HepG2 (cell line): Measurements from ENCODE around the gene MAB21L1. TPM values are rescaled to one million over a fixed set of nuclear protein-coding genes. Genes with fewer than 3 reads are reported as not detected.

Experiments
- ATAC-seq: fragments of 200-7000 bp; cut with Tn5 transposase; 3 replicates; pipeline ENCODE4 v1.9.1; 2020; ENCODE audit warnings: mild to moderate bottlenecking, moderate library complexity
- BruUV-seq: library from RNA; stranded (reverse); fragments of 400-500 nt; replicated peaks from 2 replicates; lab custom pipeline; 2021; lab: Mats Ljungman, UMichigan
- CTCF ChIA-PET: fragments of 300-600 bp; formaldehyde crosslinking; extraction: SDS; loops from one replicate; lab custom pipeline; 2021; ENCODE audit warnings: low total read pairs, inconsistent platforms, low intra/inter-chr PET ratio; lab: Yijun Ruan, JAX
- POLR2A ChIA-PET: fragments of 350-600 bp; sonication (Branson Sonifier 250); formaldehyde crosslinking; loops from one replicate; lab custom pipeline; 2020; ENCODE audit warnings: antibody characterized with exemption, inconsistent platforms; lab: Yijun Ruan, JAX
- DNase-seq: peaks from one replicate; pipeline ENCODE4 v3.0.0-alpha.2; 2015; ENCODE audit warnings: low spot score
- FAIRE-seq: peaks from 3 replicates; lab custom pipeline; 2011; peaks lifted over from hg19 to GRCh38; lab: Jason Lieb, UNC
- H2AFZ ChIP-seq: one replicate; pipeline ENCODE4 v1.6.1; 2011; ENCODE audit warnings: low read length, inconsistent platforms
- H3K27ac ChIP-seq: fragments of 300-600 bp; 3 replicates; pipeline ENCODE4 v1.8.0; 2011; ENCODE audit warnings: mixed run types, mild to moderate bottlenecking, mixed read lengths, low read length, inconsistent platforms; ENCODE audit not compliant: insufficient read depth; ENCODE audit errors: extremely low read length
- H3K27me3 ChIP-seq, 2 experiments: fragments of 200-600 bp in 1 of 2; 2 replicates in 1 of 2; 3 replicates in 1 of 2; pipeline versions ENCODE4 v1.6.0 to v1.8.0; 2011; ENCODE audit warnings: low read length in 2 of 2, mild to moderate bottlenecking in 2 of 2, moderate library complexity in 2 of 2, inconsistent platforms in 1 of 2; ENCODE audit not compliant: insufficient read depth in 2 of 2, control insufficient read depth in 1 of 2
- H3K36me3 ChIP-seq, 2 experiments: fragments of 200-600 bp in 1 of 2; replicated peaks in 1 of 2; 2 replicates in 1 of 2; 3 replicates in 1 of 2; pipeline versions ENCODE4 v1.5.1 to v1.8.0; 2011; ENCODE audit warnings: low read length in 2 of 2, inconsistent platforms in 1 of 2; ENCODE audit not compliant: insufficient read depth in 2 of 2, control insufficient read depth in 1 of 2
- H3K4me1 ChIP-seq: 2 replicates; pipeline ENCODE4 v1.5.1; 2012; ENCODE audit warnings: low read length, inconsistent platforms; ENCODE audit not compliant: insufficient read depth
- H3K4me2 ChIP-seq: 2 replicates; pipeline ENCODE4 v1.6.0; 2011; ENCODE audit warnings: low read depth, low read length, inconsistent platforms
- H3K4me3 ChIP-seq, 3 experiments: fragments of 200-600 bp in 1 of 3; sonication (generic), shearing (Covaris generic) in 1 of 3; replicated peaks in 1 of 3; 2 replicates each; pipeline ENCODE4 v1.5.1; 2011 to 2016; ENCODE audit warnings: low read length in 3 of 3, inconsistent platforms in 2 of 3, low read depth in 2 of 3, mild to moderate bottlenecking in 2 of 3, control low read depth in 1 of 3, mixed read lengths in 1 of 3; ENCODE audit not compliant: insufficient read depth in 1 of 3
- H3K79me2 ChIP-seq: one replicate; pipeline ENCODE4 v1.6.1; 2011; ENCODE audit warnings: low read length, inconsistent platforms; ENCODE audit not compliant: insufficient read depth
- H3K9ac ChIP-seq: 2 replicates; pipeline ENCODE4 v1.6.0; 2011; ENCODE audit warnings: mild to moderate bottlenecking, low read depth, low read length, inconsistent platforms; ENCODE audit not compliant: insufficient read depth
- H3K9me3 ChIP-seq: 2 replicates; pipeline ENCODE4 v1.5.1; 2012; ENCODE audit warnings: mild to moderate bottlenecking, low read length
- H4K20me1 ChIP-seq: 2 replicates; pipeline ENCODE4 v1.6.0; 2011; ENCODE audit warnings: inconsistent platforms, mild to moderate bottlenecking, low read length, moderate library complexity; ENCODE audit not compliant: insufficient read depth
- AGO1 ChIP-seq: fragments of 200-400 bp; formaldehyde crosslinking; IDR thresholded peaks from 2 replicates; pipeline ENCODE4 v1.6.1; 2017; ENCODE audit warnings: mild to moderate bottlenecking, low read depth, low read length, moderate library complexity; ENCODE audit not compliant: poor library complexity, severe bottlenecking
- AHR ChIP-seq: IDR thresholded peaks from 2 replicates; pipeline ENCODE4 v1.6.1; 2018; ENCODE audit warnings: missing genetic modification reagents, missing compliant biosample characterization
- ATF2 ChIP-seq: sonication (generic); formaldehyde crosslinking; IDR thresholded peaks from 2 replicates; pipeline ENCODE4 v1.4.0; 2020; ENCODE audit warnings: missing genetic modification reagents
- CEBPB ChIP-seq: IDR thresholded peaks from 2 replicates; pipeline ENCODE4 v1.6.1; 2011; ENCODE audit warnings: low read depth, low read length, improper control_type of control experiment, borderline replicate concordance
- FIP1L1 ChIP-seq: fragments of 200-400 bp; formaldehyde crosslinking; IDR thresholded peaks from 2 replicates; pipeline ENCODE4 v1.6.1; 2018; ENCODE audit warnings: low read depth, mild to moderate bottlenecking, low read length, moderate library complexity, borderline replicate concordance; ENCODE audit not compliant: insufficient read depth
- IRX3 ChIP-seq: sonication (generic); formaldehyde crosslinking; IDR thresholded peaks from 2 replicates; pipeline ENCODE4 v1.8.1; 2023; ENCODE audit warnings: mild to moderate bottlenecking, low read depth, missing genetic modification reagents, borderline replicate concordance
- KLF16 ChIP-seq, 2 experiments: sonication (generic) in 1 of 2; formaldehyde crosslinking in 1 of 2; IDR thresholded peaks; 2 replicates each; pipeline versions ENCODE4 v1.6.1 to v1.8.0; 2016 to 2023; ENCODE audit warnings: missing genetic modification reagents in 2 of 2, missing compliant biosample characterization in 1 of 2
- MED8 ChIP-seq: sonication (generic); formaldehyde crosslinking; IDR thresholded peaks from 2 replicates; pipeline ENCODE4 v1.8.1; 2023; ENCODE audit warnings: mild to moderate bottlenecking, missing genetic modification reagents; ENCODE audit not compliant: insufficient replicate concordance
- POGK ChIP-seq: sonication (generic); formaldehyde crosslinking; conservative IDR thresholded peaks from 2 replicates; pipeline ENCODE4 v1.8.0; 2022; ENCODE audit warnings: mild to moderate bottlenecking, moderate library complexity, missing genetic modification reagents
- TARDBP ChIP-seq: sonication (generic); formaldehyde crosslinking; IDR thresholded peaks from 2 replicates; pipeline ENCODE4 v1.8.0; 2022; ENCODE audit warnings: mild to moderate bottlenecking, missing genetic modification reagents
- WGBS: methylation state at CpG from one replicate; pipeline ENCODE4 v1.1.6; 2017; ENCODE audit warnings: low lambda C conversion rate; 5-methylcytosine and 5-hydroxymethylcytosine counted together
- in situ Hi-C: cut with HindIII; loops from 2 replicates; pipeline ENCODE4 v1.10.0; 2017; ENCODE audit warnings: low pct_unique_long_range_greater_than_20kb; ENCODE audit not compliant: extremely low pct_ligation_motif_present
- intact Hi-C: fragments of 100-400 bp; cut with micrococcal nuclease; formaldehyde crosslinking; loops from one replicate; pipeline ENCODE4 v1.10.0; 2022; ENCODE audit not compliant: unreplicated experiment
- polyA plus RNA-seq, 8 experiments: library from polyadenylated mRNA; depleted of rRNA in 3 of 8; stranded (reverse) in 7 of 8; unstranded in 1 of 8; fragments of >200 nt; fragmentation: Illumina TruSeq in 4 of 8; extraction: Trizol in 4 of 8; gene quantifications; 2 replicates each; pipeline versions ENCODE4 v1.2.1 to v1.2.3, GENCODE V29; 2011 to 2016; ENCODE audit warnings: low read depth in 4 of 8, missing spikeins in 1 of 8, mixed read lengths in 1 of 8; ENCODE audit not compliant: insufficient read depth in 1 of 8
- total RNA-seq, 5 experiments: library from RNA; depleted of rRNA; stranded (reverse); fragments of >200 nt; fragmentation: Illumina TruSeq; extraction: Trizol; gene quantifications; 2 replicates each; pipeline ENCODE4 v1.2.3, GENCODE V29; 2016; ENCODE audit warnings: low read depth in 1 of 5
- TF ChIP-seq, protein P1 (sequence below): sonication (generic); formaldehyde crosslinking; IDR thresholded peaks from 2 replicates; pipeline ENCODE4 v1.5.1; 2020; ENCODE audit warnings: mild to moderate bottlenecking, missing genetic modification reagents, moderate library complexity

MAB21L1 gene
- total and polyA plus RNA-seq, 2 of the 13 experiments (the other 11 are each of a cell fraction or from before 2014, with no cell fraction given) = not detected

DNA sequence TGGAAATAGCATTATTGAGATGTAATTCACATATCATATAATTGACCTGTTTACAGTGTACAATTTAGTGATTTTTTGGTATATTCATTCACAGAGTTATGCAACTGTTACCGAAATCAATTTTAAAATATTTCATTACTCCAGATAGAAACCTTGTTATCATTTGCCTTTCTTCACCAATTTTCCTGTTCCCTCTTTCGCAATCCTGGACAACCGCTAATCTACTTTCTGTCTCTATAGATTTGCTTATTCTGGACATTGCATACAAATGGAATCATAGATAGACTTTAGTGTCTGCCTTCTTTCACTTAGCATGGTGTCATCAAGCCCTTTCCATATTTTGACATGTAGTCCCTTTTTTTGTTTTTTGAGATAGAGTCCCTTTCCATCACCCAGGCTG lies 19.2 kb downstream of the MAB21L1 start:
- no peak overlapping the region for H3K27ac ChIP-seq
- H3K27me3 ChIP-seq = no peaks in the 10 kb centered on the region
- in situ Hi-C loops = no loop called here
- ATAC-seq = no peak
- 94% methylated on average over 3 of the region's 3 CpGs for WGBS
- DNase-seq = no peak
- no peak for FAIRE-seq
- H3K36me3 ChIP-seq = no peaks in the 10 kb centered on the region
- ChIA-PET CTCF (no interaction called here), POLR2A (no interaction called here)
- no peaks in the 10 kb centered on the region for H3K9me3 ChIP-seq
- TF ChIP-seq CEBPB (peak; percentile 38; the same call in 1 of the 2 replicates), MED8 (CRISPR knock-in tag) (no peak), ATF2 (CRISPR knock-in tag) (no peak)
- intact Hi-C loops = no loop called here
- no TSS peak for BruUV-seq
- no peaks in the 10 kb centered on the region for H3K79me2 ChIP-seq
- no peak overlapping the region for H3K4me2 ChIP-seq
- H4K20me1 ChIP-seq = no peaks in the 10 kb centered on the region
- H2AFZ ChIP-seq = no peak overlapping the region
- no peak overlapping the region for H3K9ac ChIP-seq
- H3K4me1 ChIP-seq = no peaks in the 10 kb centered on the region
- H3K4me3 ChIP-seq = no peak overlapping the region

- no TSS peak for BruUV-seq
- FAIRE-seq (no peak), DNase-seq (no peak), ATAC-seq (no peak)
- Histone ChIP-seq H3K79me2 (no peaks in the 10 kb centered on the region), H3K4me3 (no peak overlapping the region), H3K9ac (no peak overlapping the region), H3K27ac (no peak overlapping the region), H3K4me1 (no peaks in the 10 kb centered on the region), H3K36me3 (no peaks in the 10 kb centered on the region), H3K9me3 (no peaks in the 10 kb centered on the region), H3K4me2 (no peak overlapping the region), H3K27me3 (no peaks in the 10 kb centered on the region), H2AFZ (no peak overlapping the region), H4K20me1 (no peaks in the 10 kb centered on the region)
- 75% methylated on average over 1 of the region's 1 CpG for WGBS
- CTCF ChIA-PET = no interaction called here
- POLR2A ChIA-PET = no interaction called here
- intact Hi-C loops = no loop called here
- in situ Hi-C loops = no loop called here
- TF ChIP-seq IRX3 (CRISPR knock-in tag) = no peak
- TF ChIP-seq AGO1 = no peak
- TF ChIP-seq TARDBP = no peak
- TF ChIP-seq FIP1L1 = no peak
- TF ChIP-seq, protein P1, sequence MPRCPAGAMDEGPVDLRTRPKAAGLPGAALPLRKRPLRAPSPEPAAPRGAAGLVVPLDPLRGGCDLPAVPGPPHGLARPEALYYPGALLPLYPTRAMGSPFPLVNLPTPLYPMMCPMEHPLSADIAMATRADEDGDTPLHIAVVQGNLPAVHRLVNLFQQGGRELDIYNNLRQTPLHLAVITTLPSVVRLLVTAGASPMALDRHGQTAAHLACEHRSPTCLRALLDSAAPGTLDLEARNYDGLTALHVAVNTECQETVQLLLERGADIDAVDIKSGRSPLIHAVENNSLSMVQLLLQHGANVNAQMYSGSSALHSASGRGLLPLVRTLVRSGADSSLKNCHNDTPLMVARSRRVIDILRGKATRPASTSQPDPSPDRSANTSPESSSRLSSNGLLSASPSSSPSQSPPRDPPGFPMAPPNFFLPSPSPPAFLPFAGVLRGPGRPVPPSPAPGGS (CRISPR knock-in tag) = no peak
- no peak for TF ChIP-seq AHR (CRISPR knock-in tag)
- TF ChIP-seq KLF16 (CRISPR knock-in tag; IDR thresholded peaks at IDR 0.05) = no peak
- no peak for TF ChIP-seq POGK
Measured at GRCh38 chr13:35455022-35455421, 21.5 kb downstream of the MAB21L1 start.
